ENCODE data around the gene PJA1.
A peak's percentile ranks its signal among the peaks of the same experiment; 100 is the strongest.

PJA1 gene

DNA sequence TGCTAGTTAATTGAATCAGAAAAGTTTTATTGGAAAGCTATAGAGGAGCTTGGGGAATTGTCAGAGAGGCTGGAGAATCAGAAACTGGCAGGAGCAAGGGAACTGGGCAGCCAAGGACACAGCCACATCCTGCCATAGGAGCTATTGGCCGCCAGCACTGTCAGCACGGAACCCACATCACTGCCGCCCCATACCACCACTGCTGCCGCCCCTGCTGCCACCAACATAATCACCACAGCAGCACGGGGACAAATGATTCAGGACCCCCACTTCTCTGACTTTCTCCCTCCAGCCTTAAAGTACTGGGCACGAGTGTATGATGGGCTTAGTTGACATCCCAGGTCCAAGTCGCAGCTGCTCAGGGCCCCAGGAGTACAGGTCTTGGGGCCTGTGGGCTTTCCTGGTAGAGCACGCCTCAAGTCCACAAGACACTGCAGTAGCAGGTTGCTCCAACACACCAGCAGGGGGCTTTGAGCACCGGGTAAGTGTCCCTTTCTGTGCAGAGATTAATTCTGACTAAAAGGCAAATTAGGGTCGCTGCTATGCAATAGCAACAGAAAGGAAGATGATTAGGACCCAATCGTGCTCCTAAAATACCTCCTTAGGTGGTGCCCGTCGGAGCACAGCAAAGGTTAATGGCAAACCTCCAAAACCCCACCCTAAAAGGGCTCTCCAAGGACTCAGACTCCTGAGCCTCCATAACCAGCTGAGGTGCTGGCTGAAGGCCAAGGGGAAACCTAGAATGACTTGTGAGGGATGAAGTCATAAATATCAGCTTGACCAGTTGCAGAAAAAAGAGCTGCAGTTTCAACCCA, 6.9 kb downstream of the PJA1 start:
- TF ChIP-seq, protein P1, sequence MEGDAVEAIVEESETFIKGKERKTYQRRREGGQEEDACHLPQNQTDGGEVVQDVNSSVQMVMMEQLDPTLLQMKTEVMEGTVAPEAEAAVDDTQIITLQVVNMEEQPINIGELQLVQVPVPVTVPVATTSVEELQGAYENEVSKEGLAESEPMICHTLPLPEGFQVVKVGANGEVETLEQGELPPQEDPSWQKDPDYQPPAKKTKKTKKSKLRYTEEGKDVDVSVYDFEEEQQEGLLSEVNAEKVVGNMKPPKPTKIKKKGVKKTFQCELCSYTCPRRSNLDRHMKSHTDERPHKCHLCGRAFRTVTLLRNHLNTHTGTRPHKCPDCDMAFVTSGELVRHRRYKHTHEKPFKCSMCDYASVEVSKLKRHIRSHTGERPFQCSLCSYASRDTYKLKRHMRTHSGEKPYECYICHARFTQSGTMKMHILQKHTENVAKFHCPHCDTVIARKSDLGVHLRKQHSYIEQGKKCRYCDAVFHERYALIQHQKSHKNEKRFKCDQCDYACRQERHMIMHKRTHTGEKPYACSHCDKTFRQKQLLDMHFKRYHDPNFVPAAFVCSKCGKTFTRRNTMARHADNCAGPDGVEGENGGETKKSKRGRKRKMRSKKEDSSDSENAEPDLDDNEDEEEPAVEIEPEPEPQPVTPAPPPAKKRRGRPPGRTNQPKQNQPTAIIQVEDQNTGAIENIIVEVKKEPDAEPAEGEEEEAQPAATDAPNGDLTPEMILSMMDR (IDR thresholded peaks at IDR 0.05; ENCODE audit: extremely low read depth, missing control alignments) = peak; percentile 8
- peak; percentile 49 for DNase-seq (ENCODE audit: low spot score)

GRCh38 chrX:69156638-69157037, 8.6 kb downstream of the PJA1 start:
- TF ChIP-seq, protein P1 (IDR thresholded peaks at IDR 0.05; ENCODE audit: extremely low read depth, missing control alignments) = no peak
- DNase-seq (ENCODE audit: low spot score) = no peak

DNA sequence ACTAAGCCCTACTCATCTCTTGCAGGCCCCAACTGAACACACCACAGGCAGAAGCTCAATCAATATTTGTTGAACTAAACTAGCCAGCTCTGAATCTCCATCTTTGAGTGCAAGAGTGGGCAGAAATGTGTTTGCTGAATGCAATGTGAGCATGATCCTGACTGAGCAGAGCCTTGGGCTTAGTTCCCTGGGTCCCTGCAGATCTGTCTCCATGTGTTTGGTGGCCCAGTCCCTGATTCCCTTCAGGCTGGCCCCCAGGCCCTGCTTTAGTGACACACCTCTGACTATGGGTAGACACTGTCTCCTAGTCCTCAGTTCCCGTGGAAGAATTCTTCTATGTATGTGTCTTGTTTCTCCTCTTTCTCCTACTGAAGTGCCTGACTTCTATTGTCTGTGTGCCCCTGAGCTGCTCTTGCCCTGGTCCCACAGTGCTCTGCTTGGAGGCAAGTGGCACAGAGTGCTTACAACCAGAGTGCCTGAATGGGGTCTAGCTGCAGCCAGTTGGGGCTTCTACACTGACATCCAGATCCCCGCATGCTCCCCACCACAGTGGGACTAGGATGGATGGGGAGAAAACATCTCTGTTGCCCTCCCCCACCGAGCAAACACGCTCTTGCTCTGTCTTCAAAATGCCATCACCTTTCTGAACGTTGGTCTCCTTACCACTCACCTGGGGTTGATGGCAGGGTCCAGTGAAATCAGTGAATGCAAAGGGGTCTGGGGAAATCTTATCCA, 9.3 kb downstream of the PJA1 start:
- TF ChIP-seq, protein P1 (IDR thresholded peaks at IDR 0.05; ENCODE audit: extremely low read depth, missing control alignments) = no peak
- no peak for DNase-seq (ENCODE audit: low spot score)

- TF ChIP-seq, protein P1 (IDR thresholded peaks at IDR 0.05; ENCODE audit: extremely low read depth, missing control alignments) = no peak
- no peak for DNase-seq (ENCODE audit: low spot score)
Measured at GRCh38 chrX:69154051-69154450, 11.2 kb downstream of the PJA1 start.

DNA sequence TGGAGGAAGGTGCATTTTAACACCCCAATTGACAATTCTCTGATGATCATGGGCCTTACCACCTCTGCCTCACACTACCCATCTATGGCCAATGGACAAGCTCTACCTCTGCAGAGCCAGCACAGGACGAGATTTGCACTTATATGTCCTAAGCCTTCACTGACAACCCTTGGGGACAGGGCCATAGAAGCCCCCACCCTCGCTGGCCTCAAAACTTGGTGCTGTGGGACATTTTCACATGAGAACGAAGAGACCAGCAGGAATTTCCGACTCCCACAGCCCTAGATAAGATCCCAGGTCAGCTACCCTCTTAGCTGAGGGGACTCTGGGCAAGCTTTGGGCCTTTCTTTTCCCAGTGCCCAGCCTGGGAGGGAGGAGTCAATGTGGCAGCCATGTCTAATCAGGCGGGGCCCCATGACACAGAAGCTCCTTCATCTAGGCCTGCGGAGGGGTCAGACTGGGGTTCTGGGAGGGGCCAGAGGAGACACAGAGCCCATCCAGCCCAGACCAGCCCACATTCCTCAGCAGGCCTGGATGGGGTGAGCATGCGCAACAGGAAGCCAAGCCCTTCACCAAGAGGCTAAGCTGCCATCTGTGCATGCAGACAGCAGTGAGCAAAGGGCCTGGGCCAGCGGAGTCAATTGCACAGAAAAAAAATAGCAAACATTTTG, 12.1 kb downstream of the PJA1 start:
- DNase-seq (ENCODE audit: low spot score) = no peak
- TF ChIP-seq, protein P1 (IDR thresholded peaks at IDR 0.05; ENCODE audit: extremely low read depth, missing control alignments) = no peak

- TF ChIP-seq, protein P1 (IDR thresholded peaks at IDR 0.05; ENCODE audit: extremely low read depth, missing control alignments) = no peak
- no peak for DNase-seq (ENCODE audit: low spot score)
Measured at GRCh38 chrX:69152417-69152841, 12.8 kb downstream of the PJA1 start.

DNA sequence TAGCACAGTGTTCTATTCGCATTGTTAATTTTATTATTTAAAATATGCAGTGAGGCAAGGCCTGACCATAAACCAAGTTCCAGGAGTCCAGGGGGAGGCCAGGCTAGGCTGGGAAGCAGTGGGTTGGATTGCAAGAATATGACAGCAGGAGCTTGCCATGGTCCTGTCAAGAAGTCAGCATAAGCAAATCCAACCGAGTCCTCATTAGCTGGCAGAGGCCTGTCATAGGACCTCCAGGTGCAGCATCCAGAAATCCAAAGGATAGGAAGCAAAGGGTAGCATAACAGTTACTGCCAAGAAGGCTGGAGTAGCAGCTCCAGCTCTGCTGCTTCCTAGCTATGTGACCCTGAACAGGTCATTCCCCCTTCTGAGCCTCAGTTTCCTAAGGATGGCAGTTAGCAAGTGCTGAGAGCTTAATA, 13.4 kb downstream of the PJA1 start:
- no peak for DNase-seq (ENCODE audit: low spot score)
- TF ChIP-seq, protein P1 (IDR thresholded peaks at IDR 0.05; ENCODE audit: extremely low read depth, missing control alignments) = no peak
